Stimulated activated CD4-positive, alpha-beta T cell treated with anti-CD3 and anti-CD28 coated beads, Interleukin-1b, Interleukin-23, amount 100 ng/mL, for 4 hours (primary cell): ENCODE data around the gene PCMTD2.
"Not testable (repeated sequence)": the region's sequence is repeated elsewhere in the genome, so short reads cannot be mapped to it uniquely, and the experiment has no call there.

Experiments
- DNase-seq, 2 donors: peaks; one replicate each; pipeline ENCODE4 v3.0.0-alpha.2; 2020; ENCODE audit warnings: low read depth in 2 of 2

The PCMTD2 gene

DNA sequence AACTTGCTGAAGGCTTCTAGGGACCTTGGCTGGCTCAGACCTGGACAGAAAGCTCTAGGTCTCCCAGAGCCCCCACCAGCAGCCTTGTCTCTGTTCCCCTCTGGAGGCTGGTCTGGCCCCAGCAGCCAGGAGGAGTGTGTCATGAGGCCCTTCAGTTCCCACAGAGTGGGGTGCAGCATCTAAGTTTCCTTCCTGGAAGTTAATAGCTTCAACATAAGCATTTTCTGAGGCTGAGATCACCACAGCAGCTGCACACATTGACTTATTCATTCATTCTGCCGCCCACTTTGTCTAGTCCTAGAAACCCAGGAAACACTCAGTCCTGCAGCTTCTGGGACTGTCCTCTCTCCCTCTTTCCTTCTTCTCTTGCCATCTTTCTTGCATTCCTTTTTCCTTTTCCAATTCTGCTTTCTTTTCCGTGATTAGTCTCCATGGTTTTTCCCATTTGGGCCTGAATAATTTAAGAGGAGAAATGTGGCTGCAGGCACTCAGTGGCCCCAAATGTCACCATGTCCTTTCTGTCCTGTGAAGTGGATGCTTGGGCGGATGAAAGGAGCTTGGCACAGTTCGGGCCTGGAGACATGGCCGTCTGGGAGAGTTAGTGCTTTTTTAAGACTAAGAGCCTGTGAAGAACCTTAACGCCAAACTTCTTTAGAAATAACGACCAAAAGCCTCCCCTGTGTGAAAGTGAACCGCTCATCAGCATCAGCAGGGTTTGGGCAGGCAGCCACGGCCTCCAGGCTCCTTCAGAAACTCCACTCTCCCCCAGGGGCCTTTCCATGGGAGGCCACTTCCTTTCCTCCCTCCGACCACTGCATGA lies 31.0 kb upstream of the PCMTD2 start:
- DNase-seq, result no peak

DNA sequence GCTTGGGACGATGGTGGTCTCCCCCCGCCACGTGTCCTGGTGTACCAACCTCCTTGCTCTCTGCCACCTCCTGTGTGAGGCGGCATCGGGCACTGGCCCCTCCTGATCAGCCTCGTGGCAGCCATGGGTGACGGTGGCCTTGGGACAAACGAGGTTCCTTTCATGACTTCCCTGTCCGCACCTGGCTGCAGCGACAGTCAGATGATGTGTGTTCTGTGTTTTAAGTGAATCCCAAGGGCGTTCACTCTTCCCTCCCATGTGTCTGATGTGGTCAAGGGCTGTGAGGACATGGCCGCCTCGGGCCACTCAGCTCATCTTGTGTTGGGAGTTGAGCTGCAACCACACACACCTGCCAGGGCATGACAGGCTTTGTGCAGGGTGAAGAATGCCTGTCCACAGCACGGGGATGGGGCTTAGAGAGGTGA lies 30.4 kb upstream of the PCMTD2 start:
- no peak for DNase-seq

DNA sequence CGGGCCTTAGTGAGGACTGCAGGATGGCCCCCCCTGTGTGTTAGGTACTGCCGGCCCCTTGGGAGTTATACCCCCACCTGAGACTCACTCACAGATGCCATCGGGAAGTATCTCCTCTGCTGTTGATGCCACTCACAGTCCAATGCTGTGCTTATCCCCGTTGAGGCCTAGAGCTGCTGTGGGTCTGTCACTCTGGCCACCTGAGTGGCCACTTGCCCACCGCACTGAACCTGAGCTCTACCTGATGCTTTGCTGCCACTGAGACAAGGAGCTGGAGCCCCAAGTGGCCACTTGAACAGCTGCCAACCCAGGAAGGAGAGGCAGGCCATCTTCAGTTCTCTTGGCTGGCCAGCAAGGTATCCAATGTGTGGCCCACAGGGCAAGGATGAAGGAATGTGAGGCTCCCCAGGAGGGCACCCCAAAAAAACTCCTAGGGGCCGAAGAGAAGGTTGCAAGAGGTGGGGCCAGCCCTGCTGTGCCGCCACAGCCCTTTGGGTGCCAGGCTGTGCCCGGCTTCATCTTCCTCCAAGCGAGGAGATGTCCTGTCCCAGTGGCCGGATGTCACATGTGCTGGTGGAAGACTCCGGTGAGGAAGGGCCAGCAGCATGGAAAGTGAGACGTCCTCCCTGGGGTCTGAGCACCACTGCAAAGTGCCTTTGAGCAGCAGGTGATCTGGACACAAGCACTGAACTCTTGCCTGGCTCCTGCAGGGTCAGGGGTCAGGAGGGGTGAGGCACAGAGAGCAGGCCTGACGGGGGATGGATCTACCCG lies 29.5 kb upstream of the PCMTD2 start:
- DNase-seq, result no peak

DNA sequence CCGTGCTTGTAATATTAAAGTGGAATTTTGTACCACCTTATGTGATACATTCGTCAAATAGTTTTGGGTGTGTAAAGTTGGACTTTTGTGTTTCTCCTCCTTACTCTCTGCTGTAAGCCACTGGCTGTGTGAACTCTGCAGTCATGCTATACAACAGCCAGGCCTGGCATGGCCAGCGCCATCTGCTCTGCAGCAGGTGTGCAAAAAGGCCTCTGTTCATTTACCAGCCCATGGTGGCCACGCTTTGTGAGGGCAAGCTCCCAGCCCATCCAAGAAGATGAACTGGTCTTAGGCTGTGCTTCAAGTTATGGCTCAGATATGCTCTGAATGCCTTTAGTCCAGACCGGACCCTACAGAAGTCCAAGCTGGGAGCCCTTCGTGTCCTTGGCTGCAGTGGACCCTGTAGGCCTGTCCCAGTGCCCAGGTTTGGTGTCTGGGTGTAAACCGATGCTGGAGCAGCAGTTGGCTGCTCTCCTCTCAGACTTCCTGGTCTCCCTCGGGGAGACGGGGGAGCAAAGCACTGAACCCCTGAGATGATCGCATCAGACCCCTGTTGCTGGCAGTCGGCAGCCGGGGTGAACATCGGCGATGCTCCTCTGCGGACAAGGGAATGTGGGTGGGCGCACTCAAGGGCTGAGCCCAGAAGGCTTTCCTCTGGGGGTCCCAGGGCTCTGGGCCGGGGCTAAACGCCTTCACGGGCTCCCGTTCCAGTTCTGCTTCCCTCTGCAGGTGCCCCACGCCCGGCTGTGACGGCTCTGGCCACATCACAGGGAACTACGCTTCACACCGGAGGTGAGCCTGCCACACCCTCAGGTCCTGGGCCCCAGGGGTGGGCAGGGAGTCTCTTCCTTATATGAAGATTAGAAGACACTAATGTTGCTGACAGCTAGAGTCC lies 28.6 kb upstream of the PCMTD2 start:
- no peak for DNase-seq

DNA sequence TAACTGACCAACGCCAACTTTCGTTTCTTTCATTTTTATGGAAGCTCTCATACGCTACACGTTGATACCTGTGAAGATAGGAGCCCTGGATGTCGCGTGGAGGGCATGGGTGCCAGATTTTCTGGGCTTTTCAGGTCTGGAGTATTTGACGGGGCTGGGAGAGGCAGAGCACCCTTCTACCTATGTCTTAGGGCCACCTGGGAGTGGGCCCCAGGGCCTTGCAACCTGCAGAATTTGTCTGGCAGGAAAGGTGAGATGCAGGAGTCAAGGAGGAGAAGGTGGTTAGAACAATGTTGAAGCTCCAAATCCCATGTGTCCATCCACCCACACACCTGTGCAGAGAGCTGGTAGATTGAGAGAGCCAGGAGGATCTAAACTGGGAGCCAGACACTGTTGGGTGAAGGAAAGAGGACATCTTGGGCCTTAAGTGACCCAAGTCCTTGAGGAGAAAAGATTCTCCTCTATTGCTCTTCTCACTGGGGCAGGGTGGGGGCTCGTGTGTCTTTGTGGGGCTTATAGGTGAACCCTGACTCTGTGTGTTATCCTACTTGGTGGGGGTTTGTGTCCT lies 27.4 kb upstream of the PCMTD2 start:
- no peak for DNase-seq

DNA sequence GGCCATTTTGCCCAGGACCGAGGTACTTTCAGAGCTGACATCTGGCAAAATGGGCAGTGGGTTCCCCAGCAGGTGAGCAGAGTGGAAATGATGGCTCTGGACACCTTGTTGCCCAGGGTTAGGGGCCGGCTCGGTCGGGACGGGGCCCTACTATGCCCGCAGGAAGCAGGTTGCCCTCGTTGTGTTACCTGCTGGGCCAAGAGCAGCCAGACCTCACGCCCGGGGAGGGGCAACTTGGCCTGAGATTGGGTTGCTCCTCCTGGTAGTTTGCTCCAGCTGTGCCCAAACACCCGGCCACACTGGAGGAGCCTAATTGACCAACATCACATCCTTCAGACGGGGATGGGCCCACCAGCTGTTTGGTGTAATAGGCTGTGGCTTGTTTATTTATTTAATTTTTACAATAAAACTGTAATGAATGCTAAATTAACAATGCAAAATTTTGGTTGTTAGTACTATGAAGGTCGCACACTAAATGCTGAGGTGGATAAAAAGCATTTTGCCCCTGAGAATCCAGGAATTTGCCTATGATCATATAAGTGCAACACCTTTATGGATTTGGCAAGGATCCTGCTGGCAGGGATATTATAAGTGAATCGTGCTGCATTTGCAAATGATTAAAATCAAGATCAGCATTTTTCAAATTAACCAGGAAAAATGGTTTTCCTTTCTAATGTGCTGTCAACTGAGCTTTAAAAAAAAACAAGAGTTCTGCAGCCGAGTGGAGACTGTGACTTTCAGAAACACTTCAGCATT lies 26.6 kb upstream of the PCMTD2 start:
- no peak for DNase-seq

DNA sequence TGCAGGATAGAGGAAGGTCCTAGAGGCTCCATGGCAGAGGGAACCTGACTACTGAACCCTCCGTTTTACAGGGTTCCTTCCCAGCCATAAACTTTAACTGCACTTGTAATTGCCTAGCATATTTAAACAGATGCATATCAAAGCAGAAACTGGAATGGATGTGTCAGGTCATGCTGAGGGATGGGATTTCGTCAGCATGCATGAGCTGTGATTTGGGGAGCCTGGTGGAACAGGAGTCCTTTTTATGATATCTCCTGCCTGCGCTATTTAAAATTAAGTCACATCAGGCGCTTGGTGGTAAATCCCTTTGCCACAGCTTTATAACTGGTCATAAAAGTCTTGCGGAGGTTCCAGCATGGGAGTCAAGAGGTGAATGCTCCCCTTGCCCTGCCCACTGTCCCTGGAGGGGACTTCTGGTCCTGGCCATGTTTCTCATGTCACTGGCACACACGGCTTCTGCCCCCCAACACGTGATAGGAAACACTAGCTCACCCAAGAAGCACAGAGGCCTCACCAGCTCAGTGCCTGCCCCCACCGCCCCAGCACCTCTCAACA lies 26.0 kb upstream of the PCMTD2 start:
- DNase-seq, result no peak

DNA sequence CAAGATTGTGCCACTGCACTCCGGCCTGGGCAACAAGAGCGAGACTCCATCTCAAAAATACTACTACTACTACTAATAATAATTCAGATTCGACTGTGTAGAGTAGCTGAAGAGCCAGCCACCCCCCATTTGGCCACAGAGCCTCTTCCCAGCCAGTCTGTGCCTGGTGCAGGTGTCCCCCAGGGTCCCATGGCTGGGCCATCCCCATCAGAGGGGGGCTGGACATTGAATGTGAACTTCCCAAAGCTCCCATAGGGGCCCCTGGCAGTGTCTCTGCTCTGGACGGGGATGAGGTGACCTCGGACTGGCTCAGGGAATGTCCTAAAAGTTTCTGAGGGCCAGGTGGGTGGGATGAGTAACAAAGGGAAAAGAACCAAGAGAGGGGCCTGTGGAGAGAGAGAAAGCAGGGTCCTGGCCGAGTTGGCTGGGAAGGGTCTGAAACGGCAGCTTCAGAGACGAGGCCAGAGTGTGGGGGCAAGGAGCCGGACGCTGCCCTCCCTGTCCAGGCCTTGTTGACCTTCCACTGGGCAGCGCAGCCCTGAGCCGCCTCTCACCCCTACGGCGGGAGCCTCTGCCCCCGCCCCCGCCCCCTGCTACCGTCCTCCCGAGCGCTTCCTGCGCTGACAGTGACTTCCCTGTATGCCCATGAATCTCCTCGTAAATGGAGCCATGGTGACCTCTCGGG lies 24.9 kb upstream of the PCMTD2 start:
- DNase-seq, result no peak

DNA sequence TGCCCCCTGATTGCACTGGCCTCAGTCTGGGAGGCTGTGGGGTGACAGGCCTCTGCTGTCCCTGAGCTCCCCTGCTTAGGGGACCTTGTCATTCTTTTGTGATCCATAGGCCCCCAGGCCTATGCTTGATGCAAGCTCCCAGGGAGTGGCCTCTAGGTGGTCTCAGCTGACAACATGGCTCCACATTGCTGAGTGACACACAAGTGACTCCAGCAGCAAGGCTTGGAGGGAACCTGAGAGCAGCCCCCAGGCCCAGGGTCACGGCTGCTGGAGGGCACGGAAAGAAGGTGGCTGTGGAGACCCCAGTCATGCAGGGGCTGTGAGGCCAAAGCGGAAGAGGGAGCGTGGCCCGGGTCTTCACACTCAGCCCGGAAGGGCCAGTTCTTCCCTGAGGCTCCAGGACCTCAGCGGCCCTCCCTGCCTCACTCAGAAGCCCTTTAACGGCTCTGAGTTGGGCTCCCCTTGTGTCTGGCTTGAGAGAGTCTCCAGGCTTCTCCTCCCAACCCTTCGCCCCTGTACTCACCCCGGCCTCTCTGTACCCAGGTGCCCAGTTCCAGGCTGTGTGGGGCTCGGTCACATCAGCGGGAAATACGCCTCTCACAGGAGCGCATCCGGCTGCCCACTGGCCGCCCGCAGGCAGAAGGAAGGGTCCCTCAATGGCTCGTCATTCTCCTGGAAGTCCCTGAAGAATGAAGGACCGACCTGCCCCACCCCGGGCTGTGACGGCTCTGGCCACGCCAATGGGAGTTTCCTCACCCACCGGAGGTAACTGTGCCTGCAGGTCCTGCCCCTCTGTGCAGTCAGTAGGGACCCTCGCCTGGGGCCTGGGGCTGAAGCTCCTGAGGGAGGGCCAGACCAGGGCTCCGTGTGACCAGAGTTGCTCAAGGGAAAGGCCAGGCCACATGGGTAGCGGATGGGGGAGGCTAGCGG lies 23.7 kb upstream of the PCMTD2 start:
- DNase-seq, result no peak

DNA sequence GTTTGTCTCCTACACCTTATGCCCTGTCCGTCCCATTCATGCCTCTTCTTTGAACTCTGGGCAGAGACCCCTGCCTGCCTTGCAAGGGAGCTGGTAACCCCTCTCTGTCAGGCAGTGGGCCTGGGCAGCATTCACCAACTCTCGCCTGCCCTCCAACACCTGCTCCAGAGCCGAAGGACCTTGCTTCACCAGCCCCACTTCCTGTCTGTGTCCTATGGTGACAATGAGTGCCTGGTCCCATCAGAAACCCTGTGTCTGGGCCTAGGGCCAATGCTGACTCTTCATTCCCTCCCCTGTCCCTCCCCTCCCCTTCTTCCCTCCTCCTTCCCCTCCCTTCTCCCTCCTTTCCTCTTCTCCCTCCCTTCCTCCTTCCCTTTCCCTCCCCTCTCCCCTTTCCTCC lies 22.8 kb upstream of the PCMTD2 start:
- DNase-seq, result no peak

DNA sequence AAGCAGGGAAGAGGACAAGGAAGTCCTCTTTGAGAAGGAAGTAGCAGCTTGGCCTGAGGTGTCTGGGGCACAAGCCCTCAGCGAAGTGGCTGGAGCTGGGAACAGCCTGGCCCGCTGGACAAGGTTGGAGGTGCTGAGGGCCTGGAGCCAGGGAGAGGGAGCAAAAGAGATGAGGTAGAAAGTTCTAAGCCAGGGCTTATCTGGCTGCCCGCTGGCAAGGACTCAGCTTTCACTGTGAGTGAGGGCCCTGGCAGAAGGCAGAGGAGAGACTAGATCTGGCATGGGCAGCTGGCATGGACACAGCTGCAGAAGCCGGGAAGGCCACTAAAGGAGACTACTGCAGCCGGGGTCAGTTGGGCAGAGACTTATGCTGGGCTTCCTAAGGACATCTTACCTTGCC lies 21.8 kb upstream of the PCMTD2 start:
- no peak for DNase-seq

DNA sequence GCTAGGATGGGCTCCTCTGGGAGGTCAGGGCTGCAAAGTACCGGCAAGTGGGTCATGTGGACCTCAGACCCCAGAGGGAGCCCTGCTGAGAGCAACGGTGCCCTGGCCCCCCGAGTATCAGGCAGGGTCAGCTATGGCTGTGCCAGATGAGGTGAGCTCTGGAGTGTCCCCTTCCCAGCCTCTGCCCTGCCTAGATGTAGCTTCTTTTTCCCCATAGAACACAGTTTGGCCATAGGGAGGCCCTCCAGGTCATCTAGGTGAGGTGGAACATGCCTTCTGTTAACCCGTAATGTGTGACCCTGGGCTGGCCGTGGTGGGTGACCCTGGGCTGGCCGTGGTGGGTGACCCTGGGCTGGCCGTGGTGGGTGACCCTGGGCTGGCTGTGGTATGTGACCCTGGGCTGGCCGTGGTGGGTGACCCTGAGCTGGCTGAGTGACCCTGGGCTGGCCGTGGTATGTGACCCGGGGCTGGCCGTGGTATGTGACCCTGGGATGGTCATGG lies 21.2 kb upstream of the PCMTD2 start:
- DNase-seq, result no peak

DNA sequence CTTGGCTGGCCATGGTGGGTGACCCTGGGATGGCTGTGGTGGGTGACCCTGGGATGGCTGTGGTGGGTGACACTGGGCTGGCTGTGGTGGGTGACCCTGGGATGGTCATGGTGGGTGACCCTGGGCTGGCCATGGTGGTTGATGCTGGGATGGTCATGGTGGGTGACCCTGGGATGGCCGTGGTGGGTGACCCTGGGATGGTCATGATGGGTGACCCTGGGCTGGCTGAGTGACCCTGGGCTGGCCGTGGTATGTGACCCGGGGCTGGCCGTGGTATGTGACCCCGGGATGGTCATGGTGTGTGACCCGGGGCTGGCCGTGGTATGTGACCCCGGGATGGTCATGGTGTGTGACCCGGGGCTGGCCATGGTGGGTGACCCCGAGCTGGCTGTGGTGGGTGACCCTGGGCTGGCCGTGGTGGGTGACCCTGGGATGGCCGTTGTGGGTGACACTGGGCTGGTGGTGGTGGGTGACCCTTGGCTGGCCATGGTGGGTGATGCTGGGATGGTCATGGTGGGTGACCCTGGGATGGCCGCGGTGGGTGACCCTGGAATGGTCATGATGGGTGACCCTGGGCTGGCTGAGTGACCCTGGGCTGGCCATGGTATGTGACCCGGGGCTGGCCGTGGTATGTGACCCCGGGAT lies 20.5 kb upstream of the PCMTD2 start:
- not testable (repeated sequence) for DNase-seq

DNA sequence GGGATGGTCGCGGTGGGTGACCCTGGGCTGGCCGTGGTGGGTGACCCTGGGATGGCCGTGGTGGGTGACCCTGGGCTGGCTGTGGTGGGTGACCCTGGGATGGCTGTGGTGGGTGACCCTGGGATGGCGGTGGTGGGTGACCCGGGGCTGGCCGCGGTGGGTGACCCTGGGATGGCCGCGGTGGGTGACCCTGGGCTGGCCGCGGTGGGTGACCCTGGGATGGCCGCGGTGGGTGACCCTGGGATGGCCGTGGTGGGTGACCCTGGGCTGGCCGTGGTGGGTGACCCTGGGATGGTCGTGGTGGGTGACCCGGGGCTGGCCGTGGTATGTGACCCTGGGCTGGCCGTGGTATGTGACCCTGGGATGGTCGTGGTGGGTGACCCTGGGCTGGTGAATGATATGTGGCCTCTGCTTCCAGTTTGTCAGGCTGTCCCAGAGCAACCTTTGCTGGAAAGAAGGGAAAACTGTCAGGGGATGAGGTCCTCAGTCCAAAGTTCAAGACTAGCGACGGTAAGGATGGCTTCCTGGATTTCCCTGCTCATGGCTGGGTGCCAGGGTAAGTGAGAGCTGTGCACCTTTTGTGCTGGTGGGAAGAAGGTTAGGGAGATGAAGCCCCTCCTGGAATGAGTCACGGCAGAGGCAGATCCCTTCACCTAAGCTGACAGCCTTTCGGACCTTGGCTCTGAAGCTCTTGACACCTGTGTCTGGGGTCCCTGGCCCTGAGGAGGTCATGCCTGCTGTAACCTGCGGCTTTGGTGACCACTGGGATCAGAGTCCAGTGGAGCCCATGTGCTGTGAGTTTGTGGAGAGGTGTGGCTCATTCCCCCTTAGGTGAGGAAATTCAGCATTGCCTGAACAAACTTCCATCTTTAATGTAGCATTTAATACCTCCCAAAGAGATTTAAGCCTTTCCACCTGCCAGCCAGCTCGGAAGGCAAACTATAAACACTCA lies 19.1 kb upstream of the PCMTD2 start:
- DNase-seq, result no peak

DNA sequence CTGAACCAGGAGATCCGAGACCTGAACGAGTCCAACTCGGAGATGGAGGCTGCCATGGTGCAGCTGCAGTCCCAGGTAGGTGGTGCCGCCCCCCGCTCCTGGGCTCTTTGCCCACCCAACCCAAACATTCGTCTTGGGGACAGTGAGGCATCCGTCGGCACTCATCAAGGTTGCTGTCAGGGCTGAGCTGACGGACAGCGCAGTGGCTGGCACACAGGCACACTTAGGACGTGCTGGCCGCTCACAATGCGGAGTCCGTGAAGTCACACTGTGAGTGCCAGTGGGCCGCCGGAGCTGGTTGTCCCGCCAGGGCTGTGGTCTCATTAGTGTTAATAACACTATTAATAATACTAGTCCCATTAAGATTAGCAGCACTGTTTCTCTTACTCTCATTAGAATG lies 18.2 kb upstream of the PCMTD2 start:
- DNase-seq, result no peak

DNA sequence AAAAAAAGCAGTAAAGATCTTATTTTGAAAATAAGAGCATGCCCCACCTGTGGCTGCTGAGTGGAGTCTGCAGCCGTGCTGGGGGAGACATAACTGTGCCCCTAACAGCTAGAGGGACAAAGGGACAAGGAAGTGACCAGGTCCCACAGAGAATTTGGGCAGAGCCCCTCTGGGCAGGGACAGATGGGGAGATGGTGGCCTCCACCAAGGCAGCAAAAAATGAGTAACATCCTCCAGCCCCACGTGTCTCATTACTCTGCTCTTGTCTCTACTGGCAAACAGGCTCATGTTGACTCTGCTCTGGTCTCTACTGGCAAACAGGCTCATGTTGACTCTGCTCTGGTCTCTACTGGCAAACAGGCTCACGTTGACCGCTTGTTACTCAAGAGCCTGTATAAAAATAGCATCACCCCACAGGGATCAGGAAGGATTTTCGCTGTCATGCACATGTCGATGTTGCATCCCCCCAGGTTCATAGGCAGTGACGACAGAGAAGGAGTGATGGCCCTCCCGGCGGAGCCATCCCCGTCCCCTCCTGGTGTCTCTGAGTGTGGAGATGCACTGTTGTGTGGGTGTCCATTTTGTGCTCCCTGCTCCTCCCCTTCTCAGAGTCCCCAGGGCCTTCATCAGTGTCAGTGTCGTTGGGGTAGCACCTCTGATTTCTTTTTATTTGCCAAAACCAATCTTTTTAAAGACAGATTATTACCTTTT lies 17.3 kb upstream of the PCMTD2 start:
- no peak for DNase-seq
